IPS-18a (cell line): Measurements from ENCODE around the gene MAP4K3.
A peak's percentile ranks its signal among the peaks of the same experiment; 100 is the strongest.
"Not testable (repeated sequence)": the region's sequence is repeated elsewhere in the genome, so short reads cannot be mapped to it uniquely, and the experiment has no call there.

Source experiments
- H3K27ac ChIP-seq: one replicate; pipeline ENCODE4 v1.5.1; 2013; ENCODE audit warnings: low read length
- H3K27me3 ChIP-seq: one replicate; pipeline ENCODE4 v1.6.1; 2013; ENCODE audit warnings: mild to moderate bottlenecking, low read length; ENCODE audit not compliant: control insufficient read depth, insufficient read depth
- H3K36me3 ChIP-seq: one replicate; pipeline ENCODE4 v1.6.1; 2013; ENCODE audit warnings: low read depth, low read length; ENCODE audit not compliant: control insufficient read depth
- H3K4me1 ChIP-seq: one replicate; pipeline ENCODE4 v1.6.1; 2013; ENCODE audit warnings: low read depth, low read length; ENCODE audit not compliant: control insufficient read depth
- H3K4me3 ChIP-seq: one replicate; pipeline ENCODE4 v1.5.1; 2013; ENCODE audit warnings: low read length
- H3K9ac ChIP-seq: one replicate; pipeline ENCODE4 v1.6.1; 2013; ENCODE audit warnings: mild to moderate bottlenecking, low read length, moderate library complexity
- H3K9me3 ChIP-seq: one replicate; pipeline ENCODE4 v1.6.1; 2013; ENCODE audit warnings: low read depth, low read length; ENCODE audit not compliant: control insufficient read depth

Gene MAP4K3

DNA sequence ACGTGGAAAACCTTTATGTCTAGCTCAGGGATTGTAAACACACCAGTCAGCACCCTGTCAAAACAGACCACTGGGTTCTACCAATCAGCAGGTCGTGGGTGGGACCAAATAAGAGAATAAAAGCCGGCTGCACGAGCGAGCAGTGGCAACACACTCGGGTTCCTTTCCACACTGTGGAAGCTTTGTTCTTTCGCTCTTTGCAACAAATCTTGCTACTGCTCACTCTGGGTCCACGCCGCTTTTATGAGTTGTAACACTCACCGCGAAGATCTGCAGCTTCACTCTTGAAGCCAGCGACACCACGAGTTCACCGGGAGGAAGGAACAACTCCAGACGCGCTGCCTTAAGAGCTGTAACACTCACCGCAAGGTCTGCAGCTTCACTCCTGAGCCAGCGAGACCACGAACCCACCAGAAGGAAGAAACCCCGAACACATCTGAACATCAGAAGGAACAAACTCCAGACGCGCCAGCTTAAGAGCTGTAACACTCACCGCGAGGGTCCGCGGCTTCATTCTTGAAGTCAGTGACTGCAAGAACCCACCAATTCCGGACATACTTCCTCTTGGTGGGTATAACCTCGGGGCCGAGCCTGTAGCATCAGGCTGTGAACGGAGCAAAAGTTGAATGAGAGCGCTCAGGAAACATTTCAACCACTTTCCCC lies 192.0 kb downstream of the MAP4K3 start:
- H3K9ac ChIP-seq, H3K27ac ChIP-seq, H3K27me3 ChIP-seq, H3K9me3 ChIP-seq, H3K36me3 ChIP-seq, H3K4me3 ChIP-seq: not testable (repeated sequence)
- peaks cover 11% of the 10 kb centered on the region for H3K4me1 ChIP-seq

GRCh38 chr2:39244241-39244862 lies 192.7 kb downstream of the MAP4K3 start:
- H3K36me3 ChIP-seq, H3K27ac ChIP-seq, H3K9ac ChIP-seq, H3K9me3 ChIP-seq, H3K4me3 ChIP-seq, H3K27me3 ChIP-seq: not testable (repeated sequence)
- H3K4me1 ChIP-seq, result peaks cover 11% of the 10 kb centered on the region

DNA sequence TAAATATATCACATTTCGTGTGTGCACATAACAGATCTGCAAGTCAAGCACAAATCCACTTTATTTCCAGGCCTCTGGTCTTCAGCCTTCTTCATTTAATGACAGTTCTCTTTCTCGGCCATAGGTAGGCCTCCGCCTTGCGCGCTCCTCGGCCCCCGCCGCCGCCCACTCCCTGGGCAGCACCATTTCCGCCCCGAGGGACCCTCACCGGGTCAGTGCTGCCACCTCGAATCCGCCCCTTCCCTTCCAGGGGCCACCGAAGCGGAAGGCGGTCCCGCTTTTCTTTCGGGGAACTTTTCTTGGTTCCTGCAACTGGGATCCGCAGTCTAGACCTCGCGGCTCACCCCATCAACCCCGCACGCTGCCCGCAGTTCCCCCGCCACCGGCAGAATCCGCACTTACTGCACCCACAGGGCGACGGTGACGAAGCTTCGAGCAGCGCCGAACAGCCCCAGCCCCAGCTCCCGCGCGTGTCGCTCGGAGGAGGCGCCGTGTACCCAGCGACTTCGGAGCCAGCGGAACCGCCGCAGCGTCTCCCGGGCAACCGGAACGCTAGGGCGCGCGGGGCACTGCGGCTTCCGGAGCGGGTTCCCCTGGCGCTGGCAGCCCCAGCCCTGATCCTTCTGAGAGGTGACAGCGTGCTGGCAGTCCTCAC lies 193.5 kb downstream of the MAP4K3 start, which contains the start of gene CDKL4:
Gene CDKL4, minus strand, starts transcription at position 502 of the 655 bp plus-strand sequence.
- no peak within 1 kb of the TSS for H3K9ac ChIP-seq
- no peaks in the 10 kb centered on the region for H3K27me3 ChIP-seq
- no peaks in the 10 kb centered on the region for H3K9me3 ChIP-seq
- H3K27ac ChIP-seq, result no peak within 1 kb of the TSS
- peaks cover 11% of the 10 kb centered on the region for H3K4me1 ChIP-seq
- no peak within 1 kb of the TSS for H3K4me3 ChIP-seq
- H3K36me3 ChIP-seq, result no peaks in the 10 kb centered on the region

- no peak overlapping the region for H3K27ac ChIP-seq
- H3K4me1 ChIP-seq, result peaks cover 11% of the 10 kb centered on the region
- no peak overlapping the region for H3K9ac ChIP-seq
- H3K27me3 ChIP-seq, result no peaks in the 10 kb centered on the region
- no peaks in the 10 kb centered on the region for H3K9me3 ChIP-seq
- no peaks in the 10 kb centered on the region for H3K36me3 ChIP-seq
- no peak overlapping the region for H3K4me3 ChIP-seq
Observed at GRCh38 chr2:39241588-39241987, 195.5 kb downstream of the MAP4K3 start.

DNA sequence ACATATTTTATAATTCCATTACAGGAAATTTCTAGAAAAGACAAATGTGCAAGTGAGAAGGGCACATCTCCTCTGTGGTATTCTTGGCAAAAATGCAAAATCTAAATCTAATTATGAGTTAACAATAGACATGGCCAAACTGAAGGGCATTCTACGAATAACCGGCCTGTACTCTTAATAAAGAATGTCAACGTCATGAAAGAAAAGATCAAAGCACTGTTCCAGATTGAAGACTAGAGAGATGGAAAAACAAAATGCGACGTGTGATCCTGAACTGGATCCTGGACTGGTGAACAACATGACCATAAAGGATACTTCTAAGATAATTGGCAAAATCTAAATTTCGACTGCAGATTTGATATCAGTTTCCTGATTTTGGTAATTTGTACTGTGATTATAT lies 196.3 kb downstream of the MAP4K3 start:
- Histone ChIP-seq H3K36me3 (no peaks in the 10 kb centered on the region), H3K27ac (no peak overlapping the region), H3K9me3 (no peaks in the 10 kb centered on the region), H3K4me3 (no peak overlapping the region), H3K9ac (no peak overlapping the region), H3K4me1 (peaks cover 11% of the 10 kb centered on the region), H3K27me3 (no peaks in the 10 kb centered on the region)

DNA sequence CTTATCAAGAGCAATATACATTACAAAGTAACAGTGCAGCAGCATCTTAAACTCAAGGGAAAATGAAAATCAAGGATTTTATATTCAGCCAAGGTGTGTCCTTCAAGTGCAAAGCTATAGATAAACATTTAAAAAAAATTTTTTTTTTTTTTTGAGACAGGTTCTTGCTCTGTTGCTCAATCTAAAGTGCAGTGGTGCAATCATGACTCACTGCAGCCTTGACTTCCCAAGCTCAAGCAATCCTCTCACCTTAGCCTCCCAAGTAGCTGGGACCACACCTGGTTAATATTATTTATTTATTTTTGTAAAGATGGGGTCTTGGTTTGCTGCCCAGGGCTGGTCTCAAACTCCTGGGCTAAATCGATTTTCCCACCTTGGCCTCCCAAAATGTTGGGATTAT lies 202.3 kb downstream of the MAP4K3 start:
- Histone ChIP-seq H3K27ac (no peak overlapping the region), H3K9me3 (no peaks in the 10 kb centered on the region)

GRCh38 chr2:39232141-39232540 lies 204.9 kb downstream of the MAP4K3 start:
- no peaks in the 10 kb centered on the region for H3K27me3 ChIP-seq
- H3K4me1 ChIP-seq, result peaks cover 19% of the 10 kb centered on the region
- H3K4me3 ChIP-seq, result no peak overlapping the region
- H3K27ac ChIP-seq, result no peak overlapping the region
- H3K9ac ChIP-seq, result no peak overlapping the region
- H3K36me3 ChIP-seq, result no peaks in the 10 kb centered on the region
- no peaks in the 10 kb centered on the region for H3K9me3 ChIP-seq

More for the DNA sequence above, 202.3 kb downstream of the MAP4K3 start:
- Histone ChIP-seq H3K4me1 (no peaks in the 10 kb centered on the region), H3K9ac (no peak overlapping the region), H3K27me3 (no peaks in the 10 kb centered on the region), H3K36me3 (no peaks in the 10 kb centered on the region), H3K4me3 (no peak overlapping the region)

- peak overlapping the region; percentile 22 for H3K9ac ChIP-seq
- H3K27me3 ChIP-seq, result no peaks in the 10 kb centered on the region
- H3K27ac ChIP-seq, result no peak overlapping the region
- H3K36me3 ChIP-seq, result no peaks in the 10 kb centered on the region
- no peaks in the 10 kb centered on the region for H3K9me3 ChIP-seq
- H3K4me1 ChIP-seq, result peaks cover 19% of the 10 kb centered on the region
- H3K4me3 ChIP-seq, result peak overlapping the region; percentile 61
Observed at GRCh38 chr2:39228413-39229209, 208.5 kb downstream of the MAP4K3 start.

DNA sequence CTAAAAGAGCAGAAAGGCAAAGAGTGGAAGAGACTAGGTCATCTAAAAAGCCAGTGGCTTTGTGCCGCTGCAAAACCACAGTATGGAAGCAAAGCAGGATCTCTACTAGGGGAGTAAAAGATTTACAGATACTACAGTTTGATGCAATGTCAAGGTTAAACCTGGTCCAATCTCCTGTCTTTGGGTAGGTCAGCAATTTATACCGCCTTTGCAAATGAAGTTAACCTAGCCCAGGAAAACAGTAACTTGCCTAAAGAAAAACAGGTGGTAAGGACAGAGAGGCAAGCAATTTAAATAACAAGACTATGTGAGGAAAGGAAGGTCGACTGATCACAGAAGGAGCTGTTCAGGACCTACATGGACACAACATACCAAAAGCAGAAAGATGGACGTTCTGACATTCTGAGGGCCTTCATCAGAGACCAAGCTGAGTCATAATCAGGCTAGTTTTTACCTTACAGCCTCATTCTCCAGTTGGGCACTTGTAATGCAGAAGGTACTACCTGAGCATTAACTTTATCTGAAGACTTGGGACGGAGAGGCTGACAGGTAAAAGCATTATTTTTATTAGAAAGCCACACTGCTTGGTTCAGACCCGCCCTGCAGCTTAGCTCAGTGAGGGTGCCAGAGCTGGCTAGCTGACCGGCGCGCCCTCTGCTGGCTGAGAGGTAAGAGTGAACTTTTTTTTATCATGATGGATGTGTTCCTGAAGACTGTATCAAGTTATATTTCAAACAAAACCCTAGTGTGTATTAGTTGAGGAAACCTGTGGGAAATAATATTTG lies 209.3 kb downstream of the MAP4K3 start:
- Histone ChIP-seq H3K4me1 (peaks cover 19% of the 10 kb centered on the region), H3K9ac (no peak overlapping the region), H3K4me3 (peak overlapping the region; percentile 61), H3K27ac (no peak overlapping the region), H3K9me3 (no peaks in the 10 kb centered on the region), H3K27me3 (no peaks in the 10 kb centered on the region), H3K36me3 (no peaks in the 10 kb centered on the region)

DNA sequence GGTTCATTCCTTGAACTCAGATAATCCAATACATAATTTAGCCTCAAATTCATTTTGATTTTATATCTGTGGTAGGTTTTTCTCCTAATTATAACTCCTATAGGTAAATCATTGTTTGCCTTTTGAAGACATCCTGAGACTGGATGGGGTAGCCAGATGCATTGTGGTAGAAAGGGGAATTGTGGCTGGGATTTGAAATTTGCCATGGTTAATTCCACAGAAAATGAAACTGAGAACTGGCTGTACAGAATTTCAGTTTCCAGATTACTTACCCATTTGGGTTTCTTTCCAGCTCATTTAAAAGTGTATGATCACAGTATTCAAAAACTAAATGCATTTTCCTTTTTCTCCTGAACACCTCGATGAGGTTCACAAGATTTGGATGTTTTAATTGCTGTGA lies 211.5 kb downstream of the MAP4K3 start:
- Histone ChIP-seq H3K9ac (no peak overlapping the region), H3K4me3 (no peak overlapping the region), H3K27ac (no peak overlapping the region), H3K27me3 (no peaks in the 10 kb centered on the region), H3K9me3 (no peaks in the 10 kb centered on the region), H3K36me3 (no peaks in the 10 kb centered on the region), H3K4me1 (peaks cover 19% of the 10 kb centered on the region)

DNA sequence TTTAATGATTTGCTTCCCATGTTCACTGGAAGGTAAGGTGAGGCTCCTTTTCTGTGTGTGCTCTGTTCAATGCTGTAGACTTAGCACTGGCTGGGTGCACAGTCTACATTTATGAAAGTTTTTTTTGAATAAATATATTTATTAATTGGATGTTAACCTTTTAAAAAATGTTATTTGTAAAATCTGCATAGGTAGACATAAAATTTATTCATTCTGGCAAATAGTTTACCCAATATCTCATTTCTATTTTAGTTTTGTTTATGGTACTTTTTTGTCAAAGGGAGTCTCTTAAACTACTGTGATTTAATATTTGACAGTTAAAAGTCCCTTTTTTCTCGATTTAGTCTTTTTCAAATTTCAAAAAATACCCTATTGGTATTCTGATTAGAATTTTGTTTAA lies 213.2 kb downstream of the MAP4K3 start:
- H3K27ac ChIP-seq, result no peak overlapping the region
- peaks cover 11% of the 10 kb centered on the region for H3K4me1 ChIP-seq
- no peaks in the 10 kb centered on the region for H3K36me3 ChIP-seq
- no peak overlapping the region for H3K9ac ChIP-seq
- H3K27me3 ChIP-seq, result no peaks in the 10 kb centered on the region
- H3K4me3 ChIP-seq, result no peak overlapping the region
- H3K9me3 ChIP-seq, result no peaks in the 10 kb centered on the region
